ENCODE results near the gene SH2B2. TPM values are rescaled to one million over a fixed set of nuclear protein-coding genes. Genes with fewer than 3 reads are reported as not detected.

The SH2B2 gene
- total and polyA plus RNA-seq, 2 experiments from 2014 or later = 5.6 to 21.9 TPM

DNA sequence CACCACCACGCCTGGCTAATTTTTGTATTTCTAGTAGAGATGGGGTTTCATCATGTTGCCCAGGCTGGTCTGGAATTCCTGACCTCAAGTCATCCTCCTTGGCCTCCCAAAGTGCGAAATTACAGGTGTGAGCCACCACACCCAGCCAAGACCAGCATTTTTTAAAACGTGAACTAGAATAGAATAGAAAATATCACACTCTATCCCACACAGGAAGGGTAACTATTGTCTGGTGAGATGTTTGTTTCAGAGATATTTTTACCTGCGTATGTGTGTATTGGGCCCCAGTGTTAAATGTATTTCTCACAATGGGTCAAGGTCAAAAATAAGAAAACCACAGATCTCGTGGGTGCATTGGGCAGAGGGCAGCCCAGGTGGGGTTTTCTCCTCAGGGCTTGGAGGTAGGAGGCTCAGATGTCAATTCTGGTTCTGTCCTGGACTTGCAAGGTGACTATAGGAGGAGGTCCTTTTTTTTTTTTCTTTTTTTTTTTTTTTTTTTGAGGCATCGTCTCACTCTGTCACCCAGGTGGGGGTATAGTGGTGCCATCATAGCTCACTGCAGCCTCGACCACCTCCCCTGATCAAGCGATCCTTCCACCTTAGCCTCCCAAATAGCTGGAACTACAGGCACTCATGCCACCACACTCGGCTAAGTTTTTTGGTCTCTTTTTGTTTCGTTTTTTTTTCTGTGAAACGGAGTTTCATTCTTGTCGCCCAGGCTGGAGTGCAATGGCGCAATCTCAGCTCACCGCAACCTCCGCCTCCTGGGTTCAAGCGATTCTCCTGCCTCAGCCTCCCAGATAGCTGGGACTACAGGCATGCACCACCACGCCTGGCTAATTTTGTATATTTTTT, 19.0 kb downstream of the SH2B2 start:
- H3K36me3 Mint-ChIP-seq (ENCODE audit: low read depth) = peaks cover 5% of the 10 kb centered on the region; the same call in 1 of the 3 replicates
- Histone ChIP-seq H3F3A (replicated peaks; ENCODE audit: low read depth) (0 out of 2 replicates have a peak, but pooled peaks cover 5% of the 10 kb centered on the region), H2AFZ (no peak overlapping the region), H4K20me1 (replicated peaks; ENCODE audit: insufficient read depth) (peaks cover 6% of the 10 kb centered on the region), H3K79me2 (replicated peaks; ENCODE audit: insufficient read depth) (no peaks in the 10 kb centered on the region), H3K4me2 (no peak overlapping the region), H3K36me3 (ENCODE audit: insufficient read depth) (no peaks in the 10 kb centered on the region), H3K27ac (ENCODE audit: low read depth) (no peak overlapping the region), H3K9me2 (ENCODE audit: insufficient read depth) (no peaks in the 10 kb centered on the region), H3K4me1 (ENCODE audit: insufficient read depth) (peaks cover 11% of the 10 kb centered on the region; the same call in 1 of the 2 replicates), H3K27me3 (ENCODE audit: insufficient read depth) (no peaks in the 10 kb centered on the region), H3K4me3 (no peak overlapping the region)
- DNase-seq (ENCODE audit: low spot score) = no peak
- no peak overlapping the region; the same call in 2 of the 3 replicates for H3K4me3 Mint-ChIP-seq
- TF ChIP-seq, protein P1, sequence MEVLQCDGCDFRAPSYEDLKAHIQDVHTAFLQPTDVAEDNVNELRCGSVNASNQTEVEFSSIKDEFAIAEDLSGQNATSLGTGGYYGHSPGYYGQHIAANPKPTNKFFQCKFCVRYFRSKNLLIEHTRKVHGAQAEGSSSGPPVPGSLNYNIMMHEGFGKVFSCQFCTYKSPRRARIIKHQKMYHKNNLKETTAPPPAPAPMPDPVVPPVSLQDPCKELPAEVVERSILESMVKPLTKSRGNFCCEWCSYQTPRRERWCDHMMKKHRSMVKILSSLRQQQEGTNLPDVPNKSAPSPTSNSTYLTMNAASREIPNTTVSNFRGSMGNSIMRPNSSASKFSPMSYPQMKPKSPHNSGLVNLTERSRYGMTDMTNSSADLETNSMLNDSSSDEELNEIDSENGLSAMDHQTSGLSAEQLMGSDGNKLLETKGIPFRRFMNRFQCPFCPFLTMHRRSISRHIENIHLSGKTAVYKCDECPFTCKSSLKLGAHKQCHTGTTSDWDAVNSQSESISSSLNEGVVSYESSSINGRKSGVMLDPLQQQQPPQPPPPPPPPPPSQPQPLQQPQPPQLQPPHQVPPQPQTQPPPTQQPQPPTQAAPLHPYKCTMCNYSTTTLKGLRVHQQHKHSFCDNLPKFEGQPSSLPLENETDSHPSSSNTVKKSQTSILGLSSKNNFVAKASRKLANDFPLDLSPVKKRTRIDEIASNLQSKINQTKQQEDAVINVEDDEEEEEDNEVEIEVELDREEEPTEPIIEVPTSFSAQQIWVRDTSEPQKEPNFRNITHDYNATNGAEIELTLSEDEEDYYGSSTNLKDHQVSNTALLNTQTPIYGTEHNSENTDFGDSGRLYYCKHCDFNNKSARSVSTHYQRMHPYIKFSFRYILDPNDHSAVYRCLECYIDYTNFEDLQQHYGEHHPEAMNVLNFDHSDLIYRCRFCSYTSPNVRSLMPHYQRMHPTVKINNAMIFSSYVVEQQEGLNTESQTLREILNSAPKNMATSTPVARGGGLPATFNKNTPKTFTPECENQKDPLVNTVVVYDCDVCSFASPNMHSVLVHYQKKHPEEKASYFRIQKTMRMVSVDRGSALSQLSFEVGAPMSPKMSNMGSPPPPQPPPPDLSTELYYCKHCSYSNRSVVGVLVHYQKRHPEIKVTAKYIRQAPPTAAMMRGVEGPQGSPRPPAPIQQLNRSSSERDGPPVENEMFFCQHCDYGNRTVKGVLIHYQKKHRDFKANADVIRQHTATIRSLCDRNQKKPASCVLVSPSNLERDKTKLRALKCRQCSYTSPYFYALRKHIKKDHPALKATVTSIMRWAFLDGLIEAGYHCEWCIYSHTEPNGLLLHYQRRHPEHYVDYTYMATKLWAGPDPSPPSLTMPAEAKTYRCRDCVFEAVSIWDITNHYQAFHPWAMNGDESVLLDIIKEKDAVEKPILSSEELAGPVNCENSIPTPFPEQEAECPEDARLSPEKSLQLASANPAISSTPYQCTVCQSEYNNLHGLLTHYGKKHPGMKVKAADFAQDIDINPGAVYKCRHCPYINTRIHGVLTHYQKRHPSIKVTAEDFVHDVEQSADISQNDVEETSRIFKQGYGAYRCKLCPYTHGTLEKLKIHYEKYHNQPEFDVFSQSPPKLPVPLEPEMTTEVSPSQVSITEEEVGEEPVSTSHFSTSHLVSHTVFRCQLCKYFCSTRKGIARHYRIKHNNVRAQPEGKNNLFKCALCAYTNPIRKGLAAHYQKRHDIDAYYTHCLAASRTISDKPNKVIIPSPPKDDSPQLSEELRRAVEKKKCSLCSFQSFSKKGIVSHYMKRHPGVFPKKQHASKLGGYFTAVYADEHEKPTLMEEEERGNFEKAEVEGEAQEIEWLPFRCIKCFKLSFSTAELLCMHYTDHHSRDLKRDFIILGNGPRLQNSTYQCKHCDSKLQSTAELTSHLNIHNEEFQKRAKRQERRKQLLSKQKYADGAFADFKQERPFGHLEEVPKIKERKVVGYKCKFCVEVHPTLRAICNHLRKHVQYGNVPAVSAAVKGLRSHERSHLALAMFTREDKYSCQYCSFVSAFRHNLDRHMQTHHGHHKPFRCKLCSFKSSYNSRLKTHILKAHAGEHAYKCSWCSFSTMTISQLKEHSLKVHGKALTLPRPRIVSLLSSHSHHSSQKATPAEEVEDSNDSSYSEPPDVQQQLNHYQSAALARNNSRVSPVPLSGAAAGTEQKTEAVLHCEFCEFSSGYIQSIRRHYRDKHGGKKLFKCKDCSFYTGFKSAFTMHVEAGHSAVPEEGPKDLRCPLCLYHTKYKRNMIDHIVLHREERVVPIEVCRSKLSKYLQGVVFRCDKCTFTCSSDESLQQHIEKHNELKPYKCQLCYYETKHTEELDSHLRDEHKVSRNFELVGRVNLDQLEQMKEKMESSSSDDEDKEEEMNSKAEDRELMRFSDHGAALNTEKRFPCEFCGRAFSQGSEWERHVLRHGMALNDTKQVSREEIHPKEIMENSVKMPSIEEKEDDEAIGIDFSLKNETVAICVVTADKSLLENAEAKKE (CRISPR knock-in tag; IDR thresholded peaks at IDR 0.05) = no peak
- TF ChIP-seq NANOG (IDR thresholded peaks at IDR 0.05; ENCODE audit: borderline replicate concordance) = no peak
- TF ChIP-seq, protein P2, sequence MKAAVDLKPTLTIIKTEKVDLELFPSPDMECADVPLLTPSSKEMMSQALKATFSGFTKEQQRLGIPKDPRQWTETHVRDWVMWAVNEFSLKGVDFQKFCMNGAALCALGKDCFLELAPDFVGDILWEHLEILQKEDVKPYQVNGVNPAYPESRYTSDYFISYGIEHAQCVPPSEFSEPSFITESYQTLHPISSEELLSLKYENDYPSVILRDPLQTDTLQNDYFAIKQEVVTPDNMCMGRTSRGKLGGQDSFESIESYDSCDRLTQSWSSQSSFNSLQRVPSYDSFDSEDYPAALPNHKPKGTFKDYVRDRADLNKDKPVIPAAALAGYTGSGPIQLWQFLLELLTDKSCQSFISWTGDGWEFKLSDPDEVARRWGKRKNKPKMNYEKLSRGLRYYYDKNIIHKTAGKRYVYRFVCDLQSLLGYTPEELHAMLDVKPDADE (IDR thresholded peaks at IDR 0.05) = no peak
- TF ChIP-seq, protein P3, sequence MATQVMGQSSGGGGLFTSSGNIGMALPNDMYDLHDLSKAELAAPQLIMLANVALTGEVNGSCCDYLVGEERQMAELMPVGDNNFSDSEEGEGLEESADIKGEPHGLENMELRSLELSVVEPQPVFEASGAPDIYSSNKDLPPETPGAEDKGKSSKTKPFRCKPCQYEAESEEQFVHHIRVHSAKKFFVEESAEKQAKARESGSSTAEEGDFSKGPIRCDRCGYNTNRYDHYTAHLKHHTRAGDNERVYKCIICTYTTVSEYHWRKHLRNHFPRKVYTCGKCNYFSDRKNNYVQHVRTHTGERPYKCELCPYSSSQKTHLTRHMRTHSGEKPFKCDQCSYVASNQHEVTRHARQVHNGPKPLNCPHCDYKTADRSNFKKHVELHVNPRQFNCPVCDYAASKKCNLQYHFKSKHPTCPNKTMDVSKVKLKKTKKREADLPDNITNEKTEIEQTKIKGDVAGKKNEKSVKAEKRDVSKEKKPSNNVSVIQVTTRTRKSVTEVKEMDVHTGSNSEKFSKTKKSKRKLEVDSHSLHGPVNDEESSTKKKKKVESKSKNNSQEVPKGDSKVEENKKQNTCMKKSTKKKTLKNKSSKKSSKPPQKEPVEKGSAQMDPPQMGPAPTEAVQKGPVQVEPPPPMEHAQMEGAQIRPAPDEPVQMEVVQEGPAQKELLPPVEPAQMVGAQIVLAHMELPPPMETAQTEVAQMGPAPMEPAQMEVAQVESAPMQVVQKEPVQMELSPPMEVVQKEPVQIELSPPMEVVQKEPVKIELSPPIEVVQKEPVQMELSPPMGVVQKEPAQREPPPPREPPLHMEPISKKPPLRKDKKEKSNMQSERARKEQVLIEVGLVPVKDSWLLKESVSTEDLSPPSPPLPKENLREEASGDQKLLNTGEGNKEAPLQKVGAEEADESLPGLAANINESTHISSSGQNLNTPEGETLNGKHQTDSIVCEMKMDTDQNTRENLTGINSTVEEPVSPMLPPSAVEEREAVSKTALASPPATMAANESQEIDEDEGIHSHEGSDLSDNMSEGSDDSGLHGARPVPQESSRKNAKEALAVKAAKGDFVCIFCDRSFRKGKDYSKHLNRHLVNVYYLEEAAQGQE (IDR thresholded peaks at IDR 0.05; ENCODE audit: unreplicated experiment) = no peak
- no peak for TF ChIP-seq POLR2AphosphoS5 (IDR thresholded peaks at IDR 0.05; ENCODE audit: low read depth)
- no peak for TF ChIP-seq ZNF331 (CRISPR knock-in tag; IDR thresholded peaks at IDR 0.05; ENCODE audit: low read depth)
- no peak for TF ChIP-seq STAT1 (IDR thresholded peaks at IDR 0.05; ENCODE audit: unreplicated experiment)
- TF ChIP-seq ZNF114 (CRISPR knock-in tag; IDR thresholded peaks at IDR 0.05) = no peak
- no peak for TF ChIP-seq EZH2 (IDR thresholded peaks at IDR 0.05; ENCODE audit: low read depth, unreplicated experiment)
- TF ChIP-seq CREB1 (CRISPR knock-in tag; IDR thresholded peaks at IDR 0.05; ENCODE audit: low read depth) = no peak
- TF ChIP-seq JUNB (IDR thresholded peaks at IDR 0.05; ENCODE audit: unreplicated experiment) = no peak
- TF ChIP-seq, protein P4, sequence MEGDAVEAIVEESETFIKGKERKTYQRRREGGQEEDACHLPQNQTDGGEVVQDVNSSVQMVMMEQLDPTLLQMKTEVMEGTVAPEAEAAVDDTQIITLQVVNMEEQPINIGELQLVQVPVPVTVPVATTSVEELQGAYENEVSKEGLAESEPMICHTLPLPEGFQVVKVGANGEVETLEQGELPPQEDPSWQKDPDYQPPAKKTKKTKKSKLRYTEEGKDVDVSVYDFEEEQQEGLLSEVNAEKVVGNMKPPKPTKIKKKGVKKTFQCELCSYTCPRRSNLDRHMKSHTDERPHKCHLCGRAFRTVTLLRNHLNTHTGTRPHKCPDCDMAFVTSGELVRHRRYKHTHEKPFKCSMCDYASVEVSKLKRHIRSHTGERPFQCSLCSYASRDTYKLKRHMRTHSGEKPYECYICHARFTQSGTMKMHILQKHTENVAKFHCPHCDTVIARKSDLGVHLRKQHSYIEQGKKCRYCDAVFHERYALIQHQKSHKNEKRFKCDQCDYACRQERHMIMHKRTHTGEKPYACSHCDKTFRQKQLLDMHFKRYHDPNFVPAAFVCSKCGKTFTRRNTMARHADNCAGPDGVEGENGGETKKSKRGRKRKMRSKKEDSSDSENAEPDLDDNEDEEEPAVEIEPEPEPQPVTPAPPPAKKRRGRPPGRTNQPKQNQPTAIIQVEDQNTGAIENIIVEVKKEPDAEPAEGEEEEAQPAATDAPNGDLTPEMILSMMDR (conservative IDR thresholded peaks at IDR 0.05; ENCODE audit: low read depth in 2 of 2) = no peak
- TF ChIP-seq EZH2phosphoT487 (IDR thresholded peaks at IDR 0.05; ENCODE audit: unreplicated experiment) = no peak
- no peak for ATAC-seq
- peaks cover 11% of the 10 kb centered on the region for H3K27me3 Mint-ChIP-seq (ENCODE audit: insufficient read depth, low read depth, poor library complexity)
- no peaks in the 10 kb centered on the region for H3K9me3 Mint-ChIP-seq
- no peak overlapping the region for H3K27ac Mint-ChIP-seq
- H3K4me1 Mint-ChIP-seq = peaks cover 10% of the 10 kb centered on the region

Data from GM23338 (cell line).